HepG2 (cell line): Measurements from ENCODE around the gene MPG. TPM values are rescaled to one million over a fixed set of nuclear protein-coding genes. Genes with fewer than 3 reads are reported as not detected.

ENCODE experiments used
- BRD4 ChIP-seq: sonication (generic); formaldehyde crosslinking; IDR thresholded peaks from 2 replicates; pipeline ENCODE4 v1.4.0; 2020; ENCODE audit warnings: missing genetic modification reagents
- CSRNP2 ChIP-seq: sonication (generic); formaldehyde crosslinking; conservative IDR thresholded peaks from 2 replicates; pipeline ENCODE4 v1.8.0; 2022; ENCODE audit warnings: low read depth, missing genetic modification reagents
- FOSL1 ChIP-seq: sonication (generic); formaldehyde crosslinking; IDR thresholded peaks from 2 replicates; pipeline ENCODE4 v1.9.0; 2021; ENCODE audit warnings: missing genetic modification reagents, borderline replicate concordance
- MYNN ChIP-seq: sonication (generic); formaldehyde crosslinking; IDR thresholded peaks from 2 replicates; pipeline ENCODE4 v1.4.0; 2020; ENCODE audit warnings: mild to moderate bottlenecking, low read depth, missing genetic modification reagents
- REL ChIP-seq: sonication (generic); formaldehyde crosslinking; conservative IDR thresholded peaks from 2 replicates; pipeline ENCODE4 v1.8.0; 2022; ENCODE audit warnings: mild to moderate bottlenecking, missing genetic modification reagents, moderate library complexity
- SETDB1 ChIP-seq: sonication (generic); formaldehyde crosslinking; IDR thresholded peaks from 2 replicates; pipeline ENCODE4 v1.5.1; 2020; ENCODE audit warnings: missing genetic modification reagents, mild to moderate bottlenecking, borderline replicate concordance
- ZNF274 ChIP-seq: sonication (generic); formaldehyde crosslinking; IDR thresholded peaks from 2 replicates; pipeline ENCODE4 v1.5.1; 2020; ENCODE audit warnings: mild to moderate bottlenecking, missing genetic modification reagents
- ZNF326 ChIP-seq: sonication (generic); formaldehyde crosslinking; IDR thresholded peaks from 2 replicates; pipeline ENCODE4 v1.4.0; 2020; ENCODE audit warnings: missing genetic modification reagents, borderline replicate concordance
- ZNF616 ChIP-seq: sonication (generic); formaldehyde crosslinking; IDR thresholded peaks from 2 replicates; pipeline ENCODE4 v1.5.0; 2020; ENCODE audit warnings: low read depth, mild to moderate bottlenecking, missing genetic modification reagents
- ZNF652 ChIP-seq: IDR thresholded peaks from 2 replicates; pipeline ENCODE4 v1.6.1; 2016; ENCODE audit warnings: low read depth, borderline replicate concordance
- ZNF747 ChIP-seq: sonication (generic); formaldehyde crosslinking; IDR thresholded peaks from 2 replicates; pipeline ENCODE4 v1.8.1; 2023; ENCODE audit warnings: missing genetic modification reagents, mild to moderate bottlenecking, borderline replicate concordance
- polyA plus RNA-seq, 8 experiments: library from polyadenylated mRNA; depleted of rRNA in 3 of 8; stranded (reverse) in 7 of 8; unstranded in 1 of 8; fragments of >200 nt; fragmentation: Illumina TruSeq in 4 of 8; extraction: Trizol in 4 of 8; gene quantifications; 2 replicates each; pipeline versions ENCODE4 v1.2.1 to v1.2.3, GENCODE V29; 2011 to 2016; ENCODE audit warnings: low read depth in 4 of 8, missing spikeins in 1 of 8, mixed read lengths in 1 of 8; ENCODE audit not compliant: insufficient read depth in 1 of 8
- total RNA-seq, 5 experiments: library from RNA; depleted of rRNA; stranded (reverse); fragments of >200 nt; fragmentation: Illumina TruSeq; extraction: Trizol; gene quantifications; 2 replicates each; pipeline ENCODE4 v1.2.3, GENCODE V29; 2016; ENCODE audit warnings: low read depth in 1 of 5
- TF ChIP-seq, protein P1 (sequence below): conservative IDR thresholded peaks from 2 replicates; pipeline ENCODE4 v1.6.1; 2018; ENCODE audit warnings: missing genetic modification reagents
- TF ChIP-seq, protein P2 (sequence below): sonication (generic); formaldehyde crosslinking; IDR thresholded peaks from 2 replicates; pipeline ENCODE4 v1.8.0; 2023; ENCODE audit warnings: mild to moderate bottlenecking, missing genetic modification reagents
- TF ChIP-seq, protein P3 (sequence below): IDR thresholded peaks from 2 replicates; pipeline ENCODE4 v1.6.1; 2016; ENCODE audit warnings: missing genetic modification reagents, missing compliant biosample characterization
- TF ChIP-seq, protein P4 (sequence below): sonication (generic); formaldehyde crosslinking; IDR thresholded peaks from 2 replicates; pipeline ENCODE4 v1.4.0; 2020; ENCODE audit warnings: mild to moderate bottlenecking, missing genetic modification reagents, borderline replicate concordance
- TF ChIP-seq, protein P5 (sequence below): sonication (generic); formaldehyde crosslinking; IDR thresholded peaks from 2 replicates; pipeline ENCODE4 v1.4.0; 2020; ENCODE audit warnings: low read depth, mild to moderate bottlenecking, missing genetic modification reagents

MPG gene
- total and polyA plus RNA-seq, 2 of the 13 experiments (the other 11 are each of a cell fraction or from before 2014, with no cell fraction given) = 59.1 to 62.5 TPM

- TF ChIP-seq, protein P1, sequence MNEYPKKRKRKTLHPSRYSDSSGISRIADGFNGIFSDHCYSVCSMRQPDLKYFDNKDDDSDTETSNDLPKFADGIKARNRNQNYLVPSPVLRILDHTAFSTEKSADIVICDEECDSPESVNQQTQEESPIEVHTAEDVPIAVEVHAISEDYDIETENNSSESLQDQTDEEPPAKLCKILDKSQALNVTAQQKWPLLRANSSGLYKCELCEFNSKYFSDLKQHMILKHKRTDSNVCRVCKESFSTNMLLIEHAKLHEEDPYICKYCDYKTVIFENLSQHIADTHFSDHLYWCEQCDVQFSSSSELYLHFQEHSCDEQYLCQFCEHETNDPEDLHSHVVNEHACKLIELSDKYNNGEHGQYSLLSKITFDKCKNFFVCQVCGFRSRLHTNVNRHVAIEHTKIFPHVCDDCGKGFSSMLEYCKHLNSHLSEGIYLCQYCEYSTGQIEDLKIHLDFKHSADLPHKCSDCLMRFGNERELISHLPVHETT (CRISPR knock-in tag) = no peak; the same call in 1 of the 2 replicates
- TF ChIP-seq REL (CRISPR knock-in tag) (no peak), MYNN (CRISPR knock-in tag) (no peak), ZNF747 (CRISPR knock-in tag) (no peak), ZNF652 (CRISPR knock-in tag) (no peak), CSRNP2 (CRISPR knock-in tag) (no peak), FOSL1 (CRISPR knock-in tag) (peak; percentile 90), ZNF274 (CRISPR knock-in tag) (0 out of 2 replicates have a peak, but pooled peaks have one; percentile 30), ZNF616 (no peak), ZNF326 (CRISPR knock-in tag) (no peak), SETDB1 (CRISPR knock-in tag) (no peak), BRD4 (CRISPR knock-in tag) (no peak)
- TF ChIP-seq, protein P2, sequence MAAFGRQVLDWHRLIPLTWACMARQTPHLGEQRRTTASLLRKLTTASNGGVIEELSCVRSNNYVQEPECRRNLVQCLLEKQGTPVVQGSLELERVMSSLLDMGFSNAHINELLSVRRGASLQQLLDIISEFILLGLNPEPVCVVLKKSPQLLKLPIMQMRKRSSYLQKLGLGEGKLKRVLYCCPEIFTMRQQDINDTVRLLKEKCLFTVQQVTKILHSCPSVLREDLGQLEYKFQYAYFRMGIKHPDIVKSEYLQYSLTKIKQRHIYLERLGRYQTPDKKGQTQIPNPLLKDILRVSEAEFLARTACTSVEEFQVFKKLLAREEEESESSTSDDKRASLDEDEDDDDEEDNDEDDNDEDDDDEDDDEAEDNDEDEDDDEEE (CRISPR knock-in tag) = no peak
- TF ChIP-seq, protein P3, sequence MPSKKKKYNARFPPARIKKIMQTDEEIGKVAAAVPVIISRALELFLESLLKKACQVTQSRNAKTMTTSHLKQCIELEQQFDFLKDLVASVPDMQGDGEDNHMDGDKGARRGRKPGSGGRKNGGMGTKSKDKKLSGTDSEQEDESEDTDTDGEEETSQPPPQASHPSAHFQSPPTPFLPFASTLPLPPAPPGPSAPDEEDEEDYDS = no peak
- TF ChIP-seq, protein P4, sequence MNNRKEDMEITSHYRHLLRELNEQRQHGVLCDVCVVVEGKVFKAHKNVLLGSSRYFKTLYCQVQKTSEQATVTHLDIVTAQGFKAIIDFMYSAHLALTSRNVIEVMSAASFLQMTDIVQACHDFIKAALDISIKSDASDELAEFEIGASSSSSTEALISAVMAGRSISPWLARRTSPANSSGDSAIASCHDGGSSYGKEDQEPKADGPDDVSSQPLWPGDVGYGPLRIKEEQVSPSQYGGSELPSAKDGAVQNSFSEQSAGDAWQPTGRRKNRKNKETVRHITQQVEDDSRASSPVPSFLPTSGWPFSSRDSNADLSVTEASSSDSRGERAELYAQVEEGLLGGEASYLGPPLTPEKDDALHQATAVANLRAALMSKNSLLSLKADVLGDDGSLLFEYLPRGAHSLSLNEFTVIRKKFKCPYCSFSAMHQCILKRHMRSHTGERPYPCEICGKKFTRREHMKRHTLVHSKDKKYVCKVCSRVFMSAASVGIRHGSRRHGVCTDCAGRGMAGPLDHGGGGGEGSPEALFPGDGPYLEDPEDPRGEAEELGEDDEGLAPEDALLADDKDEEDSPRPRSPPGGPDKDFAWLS (CRISPR knock-in tag) = no peak
- TF ChIP-seq, protein P5, sequence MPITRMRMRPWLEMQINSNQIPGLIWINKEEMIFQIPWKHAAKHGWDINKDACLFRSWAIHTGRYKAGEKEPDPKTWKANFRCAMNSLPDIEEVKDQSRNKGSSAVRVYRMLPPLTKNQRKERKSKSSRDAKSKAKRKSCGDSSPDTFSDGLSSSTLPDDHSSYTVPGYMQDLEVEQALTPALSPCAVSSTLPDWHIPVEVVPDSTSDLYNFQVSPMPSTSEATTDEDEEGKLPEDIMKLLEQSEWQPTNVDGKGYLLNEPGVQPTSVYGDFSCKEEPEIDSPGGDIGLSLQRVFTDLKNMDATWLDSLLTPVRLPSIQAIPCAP (CRISPR knock-in tag) = no peak
- TF ChIP-seq, all 625 proteins: peak for 67
Measured at GRCh38 chr16:72561-73548, 5.2 kb upstream of the MPG start, which contains the start of gene RHBDF1 (continued).
